Medulla oblongata (tissue), 1 donor: Measurements from ENCODE around the gene LDHAL6B.
"Not testable (repeated sequence)": the region's sequence is repeated elsewhere in the genome, so short reads cannot be mapped to it uniquely, and the experiment has no call there.

Experiments
- DNase-seq: peaks from one replicate; pipeline ENCODE4 v3.0.0-alpha.2; 2015; ENCODE audit errors: extremely low spot score

The LDHAL6B gene

GRCh38 chr15:59206623-59207183 lies at the start of gene LDHAL6B:
Gene LDHAL6B (plus strand): TSS chr15:59206843. CDS start chr15:59206941, 98 bp downstream.
- DNase-seq, result no peak

- DNase-seq, result no peak
These were observed 49.2 kb upstream of the LDHAL6B start for GRCh38 chr15:59157396-59157795.

- DNase-seq, result no peak
These were observed 48.6 kb upstream of the LDHAL6B start for GRCh38 chr15:59157840-59158700.

- DNase-seq, result no peak
These were observed 48.0 kb upstream of the LDHAL6B start for GRCh38 chr15:59158701-59159034.

- DNase-seq, result no peak
These were observed 47.4 kb upstream of the LDHAL6B start for GRCh38 chr15:59159210-59159609.

- DNase-seq, result no peak
These were observed 45.6 kb upstream of the LDHAL6B start for GRCh38 chr15:59160880-59161593.

GRCh38 chr15:59162080-59162479 lies 44.6 kb upstream of the LDHAL6B start:
- not testable (repeated sequence) for DNase-seq

GRCh38 chr15:59165726-59166125 lies 40.9 kb upstream of the LDHAL6B start:
- DNase-seq, result no peak

DNA sequence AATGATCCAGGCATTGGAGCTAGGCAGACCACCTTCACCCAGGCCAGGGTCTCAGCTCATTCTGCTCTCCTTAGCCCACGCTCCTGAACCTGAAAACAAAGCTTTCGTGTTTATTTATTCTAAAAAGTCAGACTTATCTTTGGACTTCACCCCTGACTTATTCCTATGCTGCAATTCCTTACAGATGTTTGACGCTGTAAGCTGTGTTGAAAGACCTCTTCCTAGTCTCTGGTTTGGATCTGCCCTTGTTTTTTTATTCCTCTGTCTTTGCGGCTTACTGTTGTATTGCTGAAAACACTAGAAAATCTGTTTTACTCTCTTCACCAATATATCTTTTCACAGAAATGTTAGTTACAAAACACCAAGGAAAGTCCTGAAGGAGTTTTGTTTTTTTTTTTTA lies 40.5 kb upstream of the LDHAL6B start:
- no peak for DNase-seq

DNA sequence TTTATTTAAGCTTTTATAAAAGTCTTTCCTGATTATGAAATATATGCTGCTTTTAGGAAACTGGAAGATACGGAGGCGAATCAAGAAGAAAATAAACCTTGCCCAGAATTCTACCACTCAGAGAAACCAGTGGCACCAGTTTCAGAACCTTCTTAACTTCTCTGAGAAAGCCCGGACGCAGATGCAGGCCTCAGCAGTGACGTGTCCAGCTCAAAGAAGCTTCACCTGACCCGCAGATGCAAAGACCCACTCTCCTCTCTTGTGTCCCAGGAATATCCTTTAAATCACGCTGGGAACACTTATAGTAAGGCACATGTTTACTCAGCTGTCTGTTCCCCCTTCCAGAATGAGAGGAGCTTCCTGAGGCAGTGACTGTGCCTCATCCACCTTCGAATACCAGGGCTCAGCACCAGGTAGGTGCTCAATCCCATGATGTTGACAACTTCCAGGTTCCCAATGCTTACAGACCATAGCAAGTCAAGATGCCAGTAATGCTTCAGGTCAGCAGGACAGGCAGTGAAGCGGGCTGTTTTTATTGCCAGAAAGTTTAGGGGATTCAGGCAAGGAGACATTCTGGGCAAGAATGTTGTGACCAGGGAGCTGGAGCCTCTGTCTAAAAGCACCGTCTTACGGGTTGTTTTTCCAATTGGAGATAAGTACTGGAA lies 39.9 kb upstream of the LDHAL6B start:
- peak; percentile 30 for DNase-seq

DNA sequence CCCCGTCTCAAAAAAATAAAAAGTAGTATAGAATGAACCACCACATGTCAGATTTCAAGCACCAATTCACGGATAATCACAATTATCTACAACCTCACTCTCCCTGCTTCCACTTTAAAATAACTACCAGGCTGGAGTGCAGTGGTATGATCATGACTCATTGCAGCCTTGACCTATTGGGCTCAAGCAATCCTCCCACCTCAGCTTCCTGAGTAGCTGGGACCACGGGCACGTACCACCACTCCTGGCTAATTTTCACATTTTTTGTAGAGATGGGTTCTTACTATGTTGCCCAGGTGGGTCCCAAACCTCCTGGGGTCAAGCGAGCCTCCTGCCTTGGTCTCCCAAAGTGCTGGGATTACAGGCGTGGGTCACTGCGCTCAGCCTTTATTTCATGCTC lies 38.1 kb upstream of the LDHAL6B start:
- no peak for DNase-seq

DNA sequence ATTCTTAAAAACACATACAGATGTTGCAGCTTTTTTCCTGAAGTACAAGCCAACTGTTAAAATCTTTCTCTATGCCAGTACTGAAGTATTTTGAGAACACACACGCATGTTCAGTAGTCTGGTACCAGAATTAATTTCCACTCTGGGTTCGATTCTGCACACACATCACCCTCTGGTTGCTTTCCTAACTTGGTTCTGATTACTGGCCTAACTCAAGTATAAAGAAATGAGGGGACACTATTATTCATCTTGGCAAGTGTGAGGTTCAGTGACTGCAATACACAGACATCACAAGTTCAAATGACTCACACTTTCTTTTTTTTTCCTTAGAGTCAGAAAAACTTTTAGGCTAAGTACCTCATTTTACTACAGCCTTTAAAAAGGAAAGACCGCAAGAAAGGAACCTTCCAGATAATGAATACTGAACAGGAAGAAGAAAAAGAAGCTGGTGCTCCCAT lies 37.4 kb upstream of the LDHAL6B start:
- DNase-seq, result peak; percentile 79

DNA sequence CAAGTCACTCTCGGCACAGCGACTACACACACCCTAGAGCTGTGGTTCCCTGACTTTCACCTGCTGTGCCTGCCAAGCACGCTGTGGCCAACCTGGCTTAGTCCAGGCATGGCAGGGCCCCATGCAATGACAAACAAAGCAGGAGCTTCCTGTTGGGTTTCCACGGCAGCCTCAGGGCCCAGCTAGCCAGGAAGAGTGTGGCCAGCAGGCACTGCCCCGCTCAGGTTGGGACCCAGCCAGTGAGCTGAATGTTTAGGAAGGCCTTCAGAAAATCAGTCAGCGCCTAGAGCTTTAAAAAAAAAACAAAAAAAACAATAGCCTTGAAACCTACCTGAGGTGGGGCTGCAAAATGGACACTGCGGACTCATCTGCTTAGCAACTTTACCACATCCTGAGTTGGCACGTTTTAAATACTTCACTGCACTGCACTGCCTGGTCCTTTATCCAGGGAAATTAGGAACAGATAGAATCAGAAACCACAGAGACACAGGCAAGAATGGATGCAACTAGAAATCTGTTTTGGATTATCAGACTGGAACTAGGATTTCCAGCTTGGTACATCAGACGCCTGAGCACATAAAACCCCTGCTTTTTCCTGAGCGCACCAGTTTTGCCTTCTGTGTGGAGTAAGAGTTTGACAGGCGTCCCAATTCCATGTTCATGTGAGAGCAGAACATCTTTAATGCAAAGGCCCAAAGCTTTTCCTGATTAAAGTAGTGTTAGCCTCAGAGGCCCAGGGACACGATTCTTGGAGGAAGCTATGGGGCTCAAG lies 36.2 kb upstream of the LDHAL6B start:
- peak; percentile 77 for DNase-seq

DNA sequence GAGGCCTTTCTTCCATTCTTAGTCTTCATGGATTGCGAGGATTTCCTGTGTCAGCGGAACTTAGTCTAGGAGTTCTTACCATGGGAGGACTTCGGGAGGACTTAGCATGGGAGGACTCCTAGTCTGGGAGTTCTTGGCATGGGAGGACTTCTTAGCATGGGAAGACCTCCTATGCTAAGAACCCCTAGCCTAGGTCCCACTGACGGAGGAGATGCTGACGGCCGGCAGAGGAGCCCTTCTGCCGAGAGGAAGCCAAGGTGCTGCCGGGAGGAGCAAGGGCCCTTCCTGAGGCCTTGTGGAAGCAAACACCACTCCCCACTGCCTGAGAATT lies 35.6 kb upstream of the LDHAL6B start:
- no peak for DNase-seq

DNA sequence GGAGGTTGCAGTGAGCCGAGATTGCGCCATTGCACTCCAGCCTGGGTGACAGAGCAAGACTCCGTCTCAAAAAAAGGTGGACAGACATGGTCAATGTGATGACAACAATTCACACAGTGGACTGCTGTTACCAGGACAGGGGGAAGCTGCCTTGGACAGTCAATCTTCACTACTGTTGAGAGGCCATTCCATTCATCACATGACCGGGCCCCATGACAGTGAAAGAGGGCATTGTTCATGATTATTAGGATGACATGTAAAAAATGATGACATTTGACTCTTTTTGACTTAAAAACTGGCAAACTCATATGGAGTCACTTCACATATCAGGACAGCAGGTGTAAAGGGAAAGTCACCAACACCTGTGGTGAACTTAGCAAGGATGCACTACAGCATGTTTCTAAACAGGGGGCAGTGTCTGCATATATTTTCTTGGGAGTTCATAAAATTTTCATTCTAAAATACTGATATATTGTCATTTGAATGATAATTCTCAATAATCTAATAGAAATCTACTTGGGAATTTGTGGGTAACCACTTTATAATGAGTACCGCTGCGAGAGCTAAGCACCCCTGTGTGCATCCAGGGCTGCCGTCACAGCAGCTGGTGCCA lies 34.2 kb upstream of the LDHAL6B start:
- no peak for DNase-seq

GRCh38 chr15:59173194-59173593 lies 33.4 kb upstream of the LDHAL6B start:
- DNase-seq, result no peak

- DNase-seq, result peak; percentile 30
These were observed 32.4 kb upstream of the LDHAL6B start for GRCh38 chr15:59174151-59174834.

DNA sequence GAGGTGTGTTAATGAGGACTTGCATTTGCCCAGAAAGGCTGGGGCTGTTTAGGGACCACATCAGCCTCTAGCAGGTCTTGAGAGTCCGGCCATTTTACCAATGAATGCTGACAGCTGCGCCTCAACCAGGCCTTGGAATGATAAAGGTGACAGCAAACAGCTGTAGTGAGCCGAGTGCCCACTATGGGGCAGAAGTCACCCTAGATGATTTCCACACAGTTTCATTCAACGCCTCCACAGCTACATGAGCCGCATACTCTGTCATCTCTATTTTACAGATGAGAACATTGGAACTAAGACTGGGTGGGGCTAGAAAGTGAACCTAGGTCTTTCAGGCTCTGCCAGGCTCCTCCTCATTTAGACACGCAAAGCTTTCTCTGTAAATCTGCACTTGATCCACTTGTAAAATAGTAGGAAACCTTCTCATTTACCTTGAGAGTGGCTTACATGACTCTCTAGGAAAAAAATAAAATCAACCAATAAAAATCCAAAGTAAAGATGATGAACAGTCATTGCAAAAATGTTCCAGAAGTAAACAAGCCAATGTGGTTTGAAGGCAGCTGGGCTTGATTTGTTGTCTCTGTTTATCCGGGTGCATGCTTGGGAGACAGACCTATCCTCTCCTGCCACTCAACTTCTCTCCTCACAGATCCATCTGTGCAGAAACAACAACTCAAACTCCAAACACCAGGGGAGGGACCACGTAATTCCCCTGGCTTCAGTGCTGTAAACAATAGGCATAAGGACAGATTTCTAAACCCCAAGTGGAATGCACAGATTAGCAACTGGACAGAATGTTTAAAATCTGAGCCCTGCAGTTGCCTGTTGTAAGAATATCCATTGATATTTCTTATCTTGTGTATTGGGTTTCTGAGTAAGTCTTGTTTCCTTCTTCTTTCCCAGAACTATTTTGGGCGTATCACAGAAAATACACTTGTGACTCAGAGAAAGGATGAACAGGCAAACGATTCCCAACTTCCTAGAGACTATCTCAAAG lies 31.5 kb upstream of the LDHAL6B start:
- DNase-seq, result peak; percentile 86

- peak; percentile 37 for DNase-seq
These were observed 29.9 kb upstream of the LDHAL6B start for GRCh38 chr15:59176653-59177316.
